Stimulated activated CD8-positive, alpha-beta memory T cell treated with anti-CD3 and anti-CD28 coated beads, Interleukin-12 subunit alpha, Interleukin-12 subunit beta, amount 100 ng/mL, for 4 hours (primary cell): ENCODE data around the gene EPS15.
"Not testable (repeated sequence)": the region's sequence is repeated elsewhere in the genome, so short reads cannot be mapped to it uniquely, and the experiment has no call there.

ENCODE experiments used
- DNase-seq: peaks from one replicate; pipeline ENCODE4 v3.0.0-alpha.2; 2020; ENCODE audit warnings: low read depth

EPS15 gene

GRCh38 chr1:51331206-51332100 is 187.6 kb downstream of the EPS15 start:
- DNase-seq: no peak

GRCh38 chr1:51330331-51331201 is 188.5 kb downstream of the EPS15 start, which contains the start of gene TTC39A:
Gene TTC39A (minus strand): TSS chr1:51330562. CDS start chr1:51330477, 85 bp downstream.
- no peak for DNase-seq

- no peak for DNase-seq
Measured at GRCh38 chr1:51329443-51330325, 189.4 kb downstream of the EPS15 start.

- no peak for DNase-seq
Measured at GRCh38 chr1:51328926-51329325, 190.1 kb downstream of the EPS15 start.

GRCh38 chr1:51328279-51328678 is 190.8 kb downstream of the EPS15 start:
- DNase-seq: no peak

- DNase-seq: no peak
Measured at GRCh38 chr1:51327386-51327785, 191.7 kb downstream of the EPS15 start.

- DNase-seq: no peak
Measured at GRCh38 chr1:51326839-51327238, 192.2 kb downstream of the EPS15 start.

- DNase-seq: no peak
Measured at GRCh38 chr1:51325878-51326755, 192.9 kb downstream of the EPS15 start.

GRCh38 chr1:51325391-51325790 is 193.7 kb downstream of the EPS15 start:
- DNase-seq: no peak

- DNase-seq: not testable (repeated sequence)
Measured at GRCh38 chr1:51325011-51325385, 194.1 kb downstream of the EPS15 start.

GRCh38 chr1:51324251-51325010 is 194.6 kb downstream of the EPS15 start:
- DNase-seq: no peak

GRCh38 chr1:51323778-51324177 is 195.3 kb downstream of the EPS15 start:
- no peak for DNase-seq

GRCh38 chr1:51322417-51323101 is 196.5 kb downstream of the EPS15 start:
- DNase-seq: no peak

- DNase-seq: no peak
Measured at GRCh38 chr1:51321924-51322280, 197.2 kb downstream of the EPS15 start.

- DNase-seq: no peak
Measured at GRCh38 chr1:51320967-51321923, 197.8 kb downstream of the EPS15 start.

GRCh38 chr1:51317798-51318197 is 201.3 kb downstream of the EPS15 start:
- DNase-seq: no peak

- no peak for DNase-seq
Measured at GRCh38 chr1:51316846-51317120, 202.3 kb downstream of the EPS15 start.

GRCh38 chr1:51316113-51316845 is 202.8 kb downstream of the EPS15 start:
- no peak for DNase-seq
